ENCODE data around the gene CCSER2. TPM values are rescaled to one million over a fixed set of nuclear protein-coding genes. Genes with fewer than 3 reads are reported as not detected.

Gene CCSER2
- total RNA-seq, 1 donor from 2014 or later, result 78.8 TPM

DNA sequence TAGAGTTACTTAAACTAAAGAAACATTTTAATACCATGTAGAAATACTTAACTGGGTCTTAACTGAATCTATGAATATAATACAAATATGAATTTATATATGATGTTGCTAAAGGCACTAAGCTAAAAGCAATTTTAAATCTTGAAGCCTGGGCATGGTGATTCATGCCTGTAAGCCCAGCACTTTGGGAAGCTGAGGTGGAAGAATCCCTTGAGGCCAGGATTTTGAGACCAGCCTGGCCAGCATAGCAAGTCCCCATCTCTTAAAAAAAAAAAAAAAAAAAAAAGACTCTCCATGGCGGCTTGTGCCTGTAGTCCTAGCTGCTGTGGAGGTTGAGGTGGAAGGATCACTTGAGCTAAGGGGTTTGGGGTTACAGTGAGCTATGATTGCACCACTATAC is 95.3 kb downstream of the CCSER2 start:
- Mint-ChIP-seq H3K4me1 (ENCODE audit: low read depth) (peaks cover 50% of the 10 kb centered on the region), H3K27ac (ENCODE audit: unreplicated experiment) (peak overlapping the region; percentile 98), H3K9me3 (ENCODE audit: low read depth) (peaks cover 3% of the 10 kb centered on the region), H3K27me3 (ENCODE audit: low read depth) (no peaks in the 10 kb centered on the region), H3K36me3 (ENCODE audit: low read depth) (peaks cover 11% of the 10 kb centered on the region), H3K4me3 (ENCODE audit: unreplicated experiment) (no peak overlapping the region)
- DNase-seq (ENCODE audit: low spot score), result no peak
- no peak for TF ChIP-seq CTCF (IDR thresholded peaks at IDR 0.05)

DNA sequence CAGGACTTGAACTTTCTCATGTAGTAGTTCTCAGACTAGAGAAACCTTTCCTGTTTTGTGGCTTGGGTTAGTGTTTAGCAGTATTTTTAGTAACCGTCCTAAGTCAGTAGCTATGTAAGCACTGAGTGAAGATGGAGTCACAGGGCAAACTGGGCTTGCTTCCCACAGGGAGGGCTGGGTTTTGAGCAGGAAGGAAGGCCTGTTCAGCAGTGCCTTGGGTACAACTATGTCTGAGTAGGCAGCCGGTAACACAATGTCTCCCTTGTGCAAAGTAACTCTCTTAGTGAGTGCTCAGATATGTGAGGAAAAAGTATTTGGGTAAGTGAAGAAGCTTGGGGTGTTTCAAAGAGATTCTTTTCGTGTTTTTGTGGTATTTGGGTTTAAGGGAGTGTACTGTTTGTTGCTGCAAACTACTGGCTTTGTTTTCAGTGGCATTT is 96.4 kb downstream of the CCSER2 start:
- no peak for TF ChIP-seq CTCF (IDR thresholded peaks at IDR 0.05)
- peaks cover 11% of the 10 kb centered on the region for H3K36me3 Mint-ChIP-seq (ENCODE audit: low read depth)
- DNase-seq (ENCODE audit: low spot score), result no peak
- H3K4me1 Mint-ChIP-seq (ENCODE audit: low read depth), result peaks cover 53% of the 10 kb centered on the region
- H3K27me3 Mint-ChIP-seq (ENCODE audit: low read depth), result no peaks in the 10 kb centered on the region
- peak overlapping the region; percentile 98 for H3K27ac Mint-ChIP-seq (ENCODE audit: unreplicated experiment)
- H3K9me3 Mint-ChIP-seq (ENCODE audit: low read depth), result peaks cover 3% of the 10 kb centered on the region
- peak overlapping the region; percentile 75 for H3K4me3 Mint-ChIP-seq (ENCODE audit: unreplicated experiment)

- no peak for TF ChIP-seq CTCF (IDR thresholded peaks at IDR 0.05)
- Mint-ChIP-seq H3K9me3 (ENCODE audit: low read depth) (no peaks in the 10 kb centered on the region), H3K4me1 (ENCODE audit: low read depth) (peaks cover 60% of the 10 kb centered on the region), H3K4me3 (ENCODE audit: unreplicated experiment) (no peak overlapping the region), H3K36me3 (ENCODE audit: low read depth) (peaks cover 4% of the 10 kb centered on the region), H3K27me3 (ENCODE audit: low read depth) (no peaks in the 10 kb centered on the region), H3K27ac (ENCODE audit: unreplicated experiment) (no peak overlapping the region)
- DNase-seq (ENCODE audit: low spot score), result no peak
These were observed 99.7 kb downstream of the CCSER2 start for GRCh38 chr10:84427903-84428650.

GRCh38 chr10:84428711-84429110 is 100.3 kb downstream of the CCSER2 start:
- Mint-ChIP-seq H3K4me1 (ENCODE audit: low read depth) (peaks cover 55% of the 10 kb centered on the region), H3K27ac (ENCODE audit: unreplicated experiment) (no peak overlapping the region), H3K9me3 (ENCODE audit: low read depth) (no peaks in the 10 kb centered on the region), H3K4me3 (ENCODE audit: unreplicated experiment) (no peak overlapping the region), H3K36me3 (ENCODE audit: low read depth) (peaks cover 4% of the 10 kb centered on the region), H3K27me3 (ENCODE audit: low read depth) (no peaks in the 10 kb centered on the region)
- no peak for TF ChIP-seq CTCF (IDR thresholded peaks at IDR 0.05)
- DNase-seq (ENCODE audit: low spot score), result no peak

- H3K36me3 Mint-ChIP-seq (ENCODE audit: low read depth), result peaks cover 4% of the 10 kb centered on the region
- DNase-seq (ENCODE audit: low spot score), result no peak
- H3K4me1 Mint-ChIP-seq (ENCODE audit: low read depth), result peaks cover 42% of the 10 kb centered on the region
- no peak overlapping the region for H3K4me3 Mint-ChIP-seq (ENCODE audit: unreplicated experiment)
- no peaks in the 10 kb centered on the region for H3K27me3 Mint-ChIP-seq (ENCODE audit: low read depth)
- TF ChIP-seq CTCF (IDR thresholded peaks at IDR 0.05), result peak; percentile 81
- no peak overlapping the region for H3K27ac Mint-ChIP-seq (ENCODE audit: unreplicated experiment)
- no peaks in the 10 kb centered on the region for H3K9me3 Mint-ChIP-seq (ENCODE audit: low read depth)
These were observed 101.6 kb downstream of the CCSER2 start for GRCh38 chr10:84429926-84430520.
